ENCODE results near the gene SYNM.
"Not testable (repeated sequence)": the region's sequence is repeated elsewhere in the genome, so short reads cannot be mapped to it uniquely, and the experiment has no call there.

The SYNM gene, protein sequence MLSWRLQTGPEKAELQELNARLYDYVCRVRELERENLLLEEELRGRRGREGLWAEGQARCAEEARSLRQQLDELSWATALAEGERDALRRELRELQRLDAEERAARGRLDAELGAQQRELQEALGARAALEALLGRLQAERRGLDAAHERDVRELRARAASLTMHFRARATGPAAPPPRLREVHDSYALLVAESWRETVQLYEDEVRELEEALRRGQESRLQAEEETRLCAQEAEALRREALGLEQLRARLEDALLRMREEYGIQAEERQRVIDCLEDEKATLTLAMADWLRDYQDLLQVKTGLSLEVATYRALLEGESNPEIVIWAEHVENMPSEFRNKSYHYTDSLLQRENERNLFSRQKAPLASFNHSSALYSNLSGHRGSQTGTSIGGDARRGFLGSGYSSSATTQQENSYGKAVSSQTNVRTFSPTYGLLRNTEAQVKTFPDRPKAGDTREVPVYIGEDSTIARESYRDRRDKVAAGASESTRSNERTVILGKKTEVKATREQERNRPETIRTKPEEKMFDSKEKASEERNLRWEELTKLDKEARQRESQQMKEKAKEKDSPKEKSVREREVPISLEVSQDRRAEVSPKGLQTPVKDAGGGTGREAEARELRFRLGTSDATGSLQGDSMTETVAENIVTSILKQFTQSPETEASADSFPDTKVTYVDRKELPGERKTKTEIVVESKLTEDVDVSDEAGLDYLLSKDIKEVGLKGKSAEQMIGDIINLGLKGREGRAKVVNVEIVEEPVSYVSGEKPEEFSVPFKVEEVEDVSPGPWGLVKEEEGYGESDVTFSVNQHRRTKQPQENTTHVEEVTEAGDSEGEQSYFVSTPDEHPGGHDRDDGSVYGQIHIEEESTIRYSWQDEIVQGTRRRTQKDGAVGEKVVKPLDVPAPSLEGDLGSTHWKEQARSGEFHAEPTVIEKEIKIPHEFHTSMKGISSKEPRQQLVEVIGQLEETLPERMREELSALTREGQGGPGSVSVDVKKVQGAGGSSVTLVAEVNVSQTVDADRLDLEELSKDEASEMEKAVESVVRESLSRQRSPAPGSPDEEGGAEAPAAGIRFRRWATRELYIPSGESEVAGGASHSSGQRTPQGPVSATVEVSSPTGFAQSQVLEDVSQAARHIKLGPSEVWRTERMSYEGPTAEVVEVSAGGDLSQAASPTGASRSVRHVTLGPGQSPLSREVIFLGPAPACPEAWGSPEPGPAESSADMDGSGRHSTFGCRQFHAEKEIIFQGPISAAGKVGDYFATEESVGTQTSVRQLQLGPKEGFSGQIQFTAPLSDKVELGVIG (N-terminal part only)

DNA sequence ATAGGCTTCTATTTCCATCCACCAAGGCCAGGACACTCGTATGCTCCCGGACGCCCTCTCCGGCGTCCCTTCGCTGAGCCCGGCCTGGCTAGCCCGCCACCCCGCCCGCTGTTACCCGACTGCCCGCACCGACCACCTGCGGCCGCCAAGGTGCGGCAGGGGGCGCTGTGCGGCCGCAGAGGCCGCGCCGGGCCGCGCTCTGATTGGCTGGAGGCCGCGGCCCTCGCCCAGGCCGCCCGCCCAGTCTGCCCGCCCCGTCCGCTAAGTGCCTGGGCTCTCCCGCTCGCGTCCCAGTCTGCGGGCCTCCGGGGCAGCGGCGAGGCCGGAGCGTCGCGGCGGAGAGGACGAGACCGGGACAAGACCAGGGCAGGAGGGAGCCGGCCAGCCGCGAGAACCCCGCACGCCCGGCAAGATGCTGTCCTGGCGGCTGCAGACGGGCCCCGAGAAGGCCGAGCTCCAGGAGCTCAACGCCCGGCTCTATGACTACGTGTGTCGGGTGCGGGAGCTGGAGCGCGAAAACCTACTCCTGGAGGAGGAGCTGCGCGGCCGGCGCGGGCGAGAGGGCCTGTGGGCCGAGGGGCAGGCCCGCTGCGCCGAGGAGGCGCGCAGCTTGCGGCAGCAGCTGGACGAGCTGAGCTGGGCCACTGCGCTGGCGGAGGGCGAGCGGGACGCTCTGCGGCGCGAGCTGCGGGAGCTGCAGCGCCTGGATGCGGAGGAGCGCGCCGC is at the start of gene SYNM:
Gene SYNM, plus strand, starts transcription at position 293 of the 726 bp plus-strand sequence. Its CDS starts 120 bp downstream, at position 413.
- peak; percentile 72 for DNase-seq (ENCODE audit: low read depth)

- DNase-seq (ENCODE audit: low read depth): no peak
Observed at GRCh38 chr15:99055555-99056134, 49.2 kb upstream of the SYNM start.

GRCh38 chr15:99057020-99057419 is 47.9 kb upstream of the SYNM start:
- no peak for DNase-seq (ENCODE audit: low read depth)

DNA sequence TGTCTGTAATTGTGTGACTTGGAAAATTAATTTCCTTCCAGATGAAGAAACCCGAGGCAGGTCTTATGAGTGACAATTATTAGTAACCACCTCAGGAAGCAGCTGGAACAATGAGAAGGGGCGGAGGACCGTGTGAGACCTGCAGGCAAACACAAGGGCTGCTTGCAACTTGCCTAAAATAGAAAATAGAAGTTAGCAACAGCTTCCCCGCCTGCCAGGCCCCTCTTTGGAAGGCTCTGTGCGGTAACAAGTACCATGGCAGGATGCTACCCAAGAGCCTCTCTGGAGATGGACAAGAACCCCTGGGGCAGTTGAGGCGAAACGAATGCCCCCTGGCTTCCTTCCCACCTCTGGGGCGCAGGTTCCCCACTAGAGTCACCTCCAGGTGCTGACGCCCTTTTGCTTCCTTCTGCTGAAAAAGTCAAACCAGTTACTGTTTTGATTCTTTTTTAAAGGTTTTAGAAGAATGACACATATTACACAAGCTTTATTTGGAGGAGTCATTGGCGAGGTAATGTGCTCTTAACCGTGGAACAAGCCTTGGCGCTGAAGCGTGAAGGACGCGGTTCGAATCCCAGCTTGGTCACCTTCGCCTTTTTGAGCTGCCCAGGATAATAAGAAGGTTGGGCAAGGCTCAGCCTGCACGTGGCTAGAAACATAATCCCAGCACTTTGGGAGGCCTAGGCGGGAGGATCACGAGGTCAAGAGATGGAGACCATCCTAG is 47.0 kb upstream of the SYNM start:
- DNase-seq (ENCODE audit: low read depth): no peak

DNA sequence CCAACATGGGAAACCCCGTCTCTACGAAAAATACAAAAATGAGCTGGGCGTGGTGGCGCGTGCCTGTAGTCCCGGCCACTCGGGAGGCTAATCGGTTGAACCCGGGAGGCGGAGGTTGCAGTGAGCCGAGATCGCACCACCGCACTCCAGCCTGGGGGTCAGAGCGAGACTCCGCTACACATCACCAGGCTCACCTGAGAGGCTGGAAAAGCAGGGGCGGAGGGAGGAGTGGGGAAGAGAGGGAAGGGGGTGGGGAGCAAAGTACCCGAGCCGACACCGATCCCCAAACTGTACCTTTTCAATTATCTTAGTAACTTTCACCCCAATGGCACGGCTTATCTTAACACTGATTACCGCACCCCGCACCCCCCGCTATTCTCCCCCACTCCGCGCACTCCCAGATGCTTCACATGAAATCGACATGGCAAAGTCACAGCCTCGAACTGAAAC is 46.4 kb upstream of the SYNM start:
- DNase-seq (ENCODE audit: low read depth): peak; percentile 9

- DNase-seq (ENCODE audit: low read depth): peak; percentile 82
Observed at GRCh38 chr15:99059010-99059981, 45.6 kb upstream of the SYNM start.

GRCh38 chr15:99060186-99060585 is 44.7 kb upstream of the SYNM start:
- DNase-seq (ENCODE audit: low read depth): not testable (repeated sequence)

DNA sequence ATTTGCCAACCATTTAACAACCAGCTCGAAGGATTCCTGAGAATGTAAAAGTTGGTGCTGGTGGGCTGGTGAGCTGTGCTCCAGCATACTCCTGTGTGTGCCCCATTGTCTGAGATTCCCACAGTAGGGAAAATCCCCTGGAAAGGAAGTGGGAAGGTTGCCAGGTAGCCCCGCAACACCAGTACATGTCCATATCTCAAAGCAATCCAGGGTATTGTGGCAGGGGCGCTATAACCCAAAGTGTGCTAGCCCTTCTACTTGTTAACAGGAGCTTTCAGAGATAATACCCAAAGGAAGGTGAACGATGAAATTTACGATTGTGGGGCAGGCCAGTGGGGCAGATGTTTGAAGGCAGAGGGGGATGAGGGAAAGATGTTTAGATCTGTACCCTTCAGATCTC is 42.7 kb upstream of the SYNM start:
- DNase-seq (ENCODE audit: low read depth): no peak

DNA sequence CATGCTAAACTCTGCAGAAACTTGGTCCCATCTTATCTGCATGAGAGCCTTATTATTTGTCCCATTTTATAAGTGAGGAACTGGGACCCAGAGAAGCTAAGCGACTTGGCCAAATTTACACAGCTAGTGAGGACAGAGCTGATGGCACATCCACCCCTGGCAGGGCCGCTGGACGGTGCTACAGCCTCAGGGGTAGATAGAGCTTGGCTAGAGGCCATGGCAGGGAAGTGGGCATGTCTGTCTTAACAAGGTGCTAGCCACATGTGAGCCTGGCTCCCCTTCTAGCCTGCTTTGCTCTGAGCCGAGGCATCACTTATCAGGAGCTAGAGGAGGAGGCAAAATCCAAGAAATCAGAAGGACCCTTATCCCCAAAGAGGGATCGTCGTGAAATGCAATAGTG is 36.7 kb upstream of the SYNM start:
- no peak for DNase-seq (ENCODE audit: low read depth)

DNA sequence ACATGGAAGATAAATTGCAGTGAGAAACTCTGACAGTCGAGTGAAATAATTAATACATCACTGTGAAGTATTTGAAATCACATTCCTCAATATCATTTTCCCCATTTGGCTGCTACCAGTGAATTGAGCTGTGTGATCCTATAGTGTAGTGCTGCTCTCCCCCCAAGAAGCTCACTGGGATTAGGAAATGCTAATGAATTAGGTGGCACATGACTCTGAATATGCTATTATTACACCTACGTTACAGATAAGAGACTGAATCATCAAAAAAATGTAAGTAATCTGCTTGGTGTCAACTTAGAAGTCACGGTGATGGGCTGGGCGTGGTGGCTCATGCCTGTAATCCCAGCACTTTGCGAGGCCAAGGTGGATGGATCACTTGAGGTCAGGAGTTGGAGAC is 34.7 kb upstream of the SYNM start:
- DNase-seq (ENCODE audit: low read depth): peak; percentile 49

GRCh38 chr15:99071091-99071680 is 33.7 kb upstream of the SYNM start:
- no peak for DNase-seq (ENCODE audit: low read depth)

DNA sequence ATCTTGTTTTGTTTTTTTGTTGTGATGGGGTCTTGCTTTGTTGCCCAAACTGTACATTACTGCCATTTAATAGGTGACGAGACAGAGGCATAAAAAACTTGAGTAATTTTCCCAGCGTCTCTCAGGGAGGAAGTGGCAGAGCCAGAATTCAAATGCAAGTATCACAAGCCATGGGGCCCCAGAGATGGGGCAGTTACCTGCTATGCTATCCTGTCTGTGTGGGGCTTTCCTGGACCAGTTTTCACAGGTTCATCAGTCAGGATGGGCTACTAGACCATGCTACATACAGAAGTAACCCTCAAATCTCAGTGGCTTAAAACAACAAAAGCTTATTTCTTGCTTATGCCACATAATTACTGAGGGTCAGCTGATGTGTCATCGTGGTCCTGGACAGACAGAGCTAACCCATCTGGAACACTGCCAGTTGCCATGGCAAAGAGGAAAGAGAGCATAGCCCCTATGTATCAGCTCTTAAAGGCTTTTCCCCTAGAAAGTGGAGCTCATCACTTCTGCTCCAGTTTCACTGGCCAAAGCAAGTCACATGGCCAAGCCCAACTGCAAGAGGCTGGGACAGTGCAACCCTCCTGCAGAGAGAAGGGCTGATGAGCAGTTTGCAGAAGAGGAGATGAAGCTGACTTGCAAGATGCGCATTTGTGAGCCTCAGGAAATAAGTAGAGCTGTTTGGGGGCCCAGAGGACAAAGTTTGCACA is 31.7 kb upstream of the SYNM start:
- DNase-seq (ENCODE audit: low read depth): no peak

DNA sequence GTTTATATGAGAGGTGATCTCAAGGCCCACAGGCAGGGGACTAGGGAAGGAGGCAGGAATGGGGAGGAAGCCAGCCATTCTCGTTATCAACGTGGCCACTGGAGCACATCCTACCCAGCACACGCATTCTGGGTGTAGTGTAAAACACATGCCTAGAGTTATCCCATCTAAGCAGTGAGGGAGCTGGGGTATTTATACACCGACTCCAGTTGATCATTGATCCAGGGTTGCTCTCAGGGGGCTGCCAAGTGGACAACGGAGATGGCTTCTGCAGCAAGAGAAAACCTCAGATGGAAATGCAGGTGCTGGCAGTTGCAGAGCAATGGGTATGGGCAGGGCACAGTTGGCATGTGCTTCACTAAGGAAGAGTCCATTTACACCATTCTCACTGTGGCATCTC is 30.4 kb upstream of the SYNM start:
- no peak for DNase-seq (ENCODE audit: low read depth)

GRCh38 chr15:99075059-99075652 is 29.7 kb upstream of the SYNM start:
- DNase-seq (ENCODE audit: low read depth): not testable (repeated sequence)

GRCh38 chr15:99076109-99076508 is 28.8 kb upstream of the SYNM start:
- no peak for DNase-seq (ENCODE audit: low read depth)

DNA sequence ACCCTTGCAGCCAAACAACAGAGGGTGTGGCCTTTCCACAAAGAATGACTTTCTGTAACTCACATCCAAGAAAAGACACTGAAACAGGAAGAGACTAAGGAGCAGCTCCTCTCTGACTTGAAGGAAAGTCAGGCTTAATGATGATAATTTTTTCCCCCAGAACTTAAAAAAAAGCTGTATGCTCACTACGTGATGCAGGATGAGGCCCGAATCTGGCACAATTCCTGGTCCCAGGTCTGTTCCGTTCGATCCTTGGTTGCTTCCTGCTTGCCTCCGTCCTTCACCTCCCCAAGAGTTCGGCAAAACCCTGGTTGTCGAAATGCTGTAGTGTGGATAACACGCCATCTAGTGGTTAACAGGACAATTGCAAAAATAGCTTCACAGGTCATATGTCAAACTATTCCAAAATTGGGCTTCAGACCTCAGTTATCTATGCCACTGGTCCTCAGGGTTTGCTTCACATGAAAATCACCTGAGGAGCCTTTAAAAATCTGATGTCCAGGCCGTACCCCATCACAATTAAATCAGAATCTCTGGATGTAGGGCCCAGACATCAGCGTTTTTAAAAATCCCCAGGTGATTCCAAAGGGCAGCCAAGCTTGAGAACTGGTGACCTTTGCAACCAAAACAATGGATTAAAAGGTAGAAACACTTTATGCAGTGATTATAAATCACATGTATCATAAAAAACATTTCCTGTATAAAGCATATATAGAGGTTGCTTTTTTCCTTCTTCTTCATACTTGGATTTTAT is 28.1 kb upstream of the SYNM start:
- peak; percentile 69 for DNase-seq (ENCODE audit: low read depth)

DNA sequence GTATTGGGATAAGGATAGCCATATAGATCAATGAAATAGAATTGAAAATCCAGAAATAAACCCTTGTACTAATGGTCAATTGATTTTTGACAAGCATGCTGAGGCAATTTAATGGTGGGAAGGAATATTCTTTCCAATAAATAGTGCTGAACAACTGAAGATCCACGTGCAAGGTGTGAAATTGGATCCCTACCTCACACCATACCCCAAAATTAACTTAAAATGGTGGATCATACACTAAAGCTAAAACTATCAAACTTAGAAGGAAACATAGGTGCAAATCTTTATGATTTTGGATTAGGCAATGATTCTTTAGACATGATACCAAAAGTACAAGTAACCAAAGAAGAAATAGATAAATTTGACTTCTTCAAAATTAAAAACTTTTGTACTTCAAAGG is 22.1 kb upstream of the SYNM start:
- no peak for DNase-seq (ENCODE audit: low read depth)
